Body of pancreas (tissue), 4 donors: Measurements from ENCODE around the gene TXNDC2. TPM values are rescaled to one million over a fixed set of nuclear protein-coding genes. Genes with fewer than 3 reads are reported as not detected.
"Not testable (repeated sequence)": the region's sequence is repeated elsewhere in the genome, so short reads cannot be mapped to it uniquely, and the experiment has no call there.

ENCODE experiments used
- ATAC-seq: fragments of 150-250 bp; one replicate; pipeline ENCODE4 v1.9.1; 2016
- DNase-seq, 4 donors: peaks; one replicate each; pipeline ENCODE4 v3.0.0-alpha.2; 2019
- H3K27ac ChIP-seq, 4 donors: fragments of 200-600 bp; sonication (generic); 1 replicate in 3 of 4; 2 replicates in 1 of 4; pipeline versions ENCODE4 v1.5.1 to v1.6.1; 2016 to 2019; ENCODE audit warnings: mild to moderate bottlenecking in 1 of 4, mixed read lengths in 1 of 4, moderate library complexity in 1 of 4
- H3K27me3 ChIP-seq, 2 donors: fragments of 200-600 bp; sonication (generic); one replicate each; pipeline ENCODE4 v1.6.0; 2016; ENCODE audit warnings: mild to moderate bottlenecking in 1 of 2
- H3K36me3 ChIP-seq, 2 donors: fragments of 200-600 bp; sonication (generic); replicated peaks in 1 of 2; 2 replicates each; pipeline ENCODE4 v1.5.1; 2016; ENCODE audit warnings: low read depth in 2 of 2; ENCODE audit not compliant: insufficient read depth in 1 of 2
- H3K4me1 ChIP-seq: fragments of 200-600 bp; sonication (generic); one replicate; pipeline ENCODE4 v1.6.0; 2016
- H3K4me3 ChIP-seq, 2 donors: fragments of 200-600 bp; sonication (generic); 1 replicate in 1 of 2; 2 replicates in 1 of 2; pipeline ENCODE4 v1.5.1; 2016 to 2019
- H3K9me3 ChIP-seq, 3 donors: fragments of 200-600 bp; sonication (generic); 1 replicate in 2 of 3; 2 replicates in 1 of 3; pipeline ENCODE4 v1.5.1; 2016
- CTCF ChIP-seq, 7 experiments: fragments of 450-650 bp in 4 of 7; fragments of 200-600 bp in 3 of 7; sonication (generic) in 3 of 7; IDR thresholded peaks; one replicate each; pipeline ENCODE4 v1.5.1; 2016 to 2019; ENCODE audit warnings: antibody characterized with exemption in 7 of 7
- POLR2A ChIP-seq, 3 donors: fragments of 450-650 bp; IDR thresholded peaks; one replicate each; pipeline ENCODE4 v1.6.1; 2016; ENCODE audit warnings: antibody characterized with exemption in 3 of 3, mild to moderate bottlenecking in 2 of 3
- WGBS, 2 donors: methylation state at CpG; one replicate each; pipeline ENCODE4 v1.1.5; 2017; 5-methylcytosine and 5-hydroxymethylcytosine counted together
- intact Hi-C: fragments of 100-400 bp; cut with DNase I; formaldehyde crosslinking; loops from one replicate; pipeline ENCODE4 v1.15.1; 2023
- total RNA-seq, 2 donors: library from RNA; depleted of rRNA; stranded (reverse); fragments of >200 nt; gene quantifications; one replicate each; pipeline ENCODE4 v1.1.0, GENCODE V29; 2016

Gene TXNDC2
- total RNA-seq, 2 donors from 2014 or later, result not detected

DNA sequence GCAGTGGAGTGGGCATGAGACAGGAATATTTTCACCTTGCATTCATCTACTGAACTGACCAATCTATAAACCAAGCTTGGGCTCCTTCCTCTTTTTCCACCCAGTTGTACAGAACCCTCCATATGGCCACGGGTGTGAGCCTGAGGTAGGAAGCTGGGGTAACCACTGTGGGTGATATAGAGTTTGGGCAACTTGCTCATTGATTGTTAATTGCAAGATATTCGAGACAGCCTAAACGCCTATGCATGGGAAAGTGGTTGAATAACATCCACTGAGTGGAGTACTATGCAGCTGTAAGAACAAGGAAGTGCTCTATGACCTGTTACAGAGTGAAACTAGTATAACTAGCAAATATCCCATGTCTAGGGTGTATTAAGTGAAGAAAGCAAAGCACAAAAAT, 20.7 kb downstream of the TXNDC2 start:
- DNase-seq (no peak), ATAC-seq (no peak)
- H3K4me1 ChIP-seq, result no peaks in the 10 kb centered on the region
- H3K27me3 ChIP-seq, result no peaks in the 10 kb centered on the region
- no peaks in the 10 kb centered on the region for H3K36me3 ChIP-seq
- TF ChIP-seq CTCF (IDR thresholded peaks at IDR 0.05) (no peak), POLR2A (IDR thresholded peaks at IDR 0.05) (no peak)
- H3K27ac ChIP-seq, result no peak overlapping the region
- intact Hi-C loops, result no loop called here
- no peaks in the 10 kb centered on the region for H3K9me3 ChIP-seq
- 61 to 70% methylated on average over 3 of the region's 3 CpGs for WGBS, 2 donors
- H3K4me3 ChIP-seq, result no peak overlapping the region

DNA sequence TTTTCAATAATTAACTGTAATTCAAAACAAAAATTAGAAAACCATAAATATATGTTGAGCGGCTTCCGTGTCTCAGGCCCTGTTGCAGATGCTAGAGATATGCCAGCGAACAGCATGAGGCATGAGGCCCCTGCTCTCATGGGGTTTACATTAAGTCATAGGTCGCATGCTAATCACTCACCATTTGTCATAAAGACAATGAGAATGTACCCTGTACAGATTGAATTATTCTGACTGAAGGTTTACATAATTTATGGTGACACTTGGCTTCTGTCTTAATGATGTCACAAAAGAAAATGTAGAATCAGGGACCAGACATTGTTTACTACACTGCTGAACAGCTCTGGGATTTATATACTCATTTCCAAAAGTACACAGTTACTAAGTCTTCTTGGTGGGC, 22.1 kb downstream of the TXNDC2 start:
- no peak for ATAC-seq
- no peaks in the 10 kb centered on the region for H3K27me3 ChIP-seq
- intact Hi-C loops, result no loop called here
- H3K4me1 ChIP-seq, result peaks cover 1% of the 10 kb centered on the region
- 86 to 90% methylated on average over 4 of the region's 4 CpGs for WGBS, 2 donors
- no peak overlapping the region for H3K4me3 ChIP-seq
- no peak for DNase-seq
- TF ChIP-seq CTCF (IDR thresholded peaks at IDR 0.05), result no peak
- TF ChIP-seq POLR2A (IDR thresholded peaks at IDR 0.05), result no peak
- H3K9me3 ChIP-seq, result no peaks in the 10 kb centered on the region
- no peaks in the 10 kb centered on the region for H3K36me3 ChIP-seq
- H3K27ac ChIP-seq, result no peak overlapping the region

DNA sequence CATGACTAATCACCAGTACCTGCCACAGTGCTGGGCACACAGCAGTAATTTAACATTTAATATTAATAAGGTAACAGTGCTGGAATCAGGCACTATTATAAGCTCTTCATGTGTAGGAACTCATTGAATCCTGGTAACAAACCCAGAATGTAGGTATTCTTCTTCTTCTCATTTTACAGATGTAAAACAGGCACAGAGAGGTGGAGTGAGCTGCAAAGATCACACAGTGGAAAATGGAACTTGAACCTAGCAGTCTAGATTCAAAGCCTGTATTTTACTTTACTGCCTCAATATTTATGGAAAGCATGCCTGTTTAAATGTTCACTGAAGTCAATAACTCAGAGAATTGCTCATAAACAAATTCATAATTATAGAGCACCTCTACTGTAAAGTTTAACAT, 24.3 kb downstream of the TXNDC2 start:
- Histone ChIP-seq H3K27me3 (no peaks in the 10 kb centered on the region), H3K27ac (no peak overlapping the region), H3K36me3 (no peaks in the 10 kb centered on the region), H3K9me3 (no peaks in the 10 kb centered on the region), H3K4me1 (peaks cover 5% of the 10 kb centered on the region), H3K4me3 (no peak overlapping the region)
- no peak for ATAC-seq
- TF ChIP-seq POLR2A (IDR thresholded peaks at IDR 0.05) (no peak), CTCF (IDR thresholded peaks at IDR 0.05) (no peak)
- DNase-seq, result no peak
- intact Hi-C loops, result no loop called here

DNA sequence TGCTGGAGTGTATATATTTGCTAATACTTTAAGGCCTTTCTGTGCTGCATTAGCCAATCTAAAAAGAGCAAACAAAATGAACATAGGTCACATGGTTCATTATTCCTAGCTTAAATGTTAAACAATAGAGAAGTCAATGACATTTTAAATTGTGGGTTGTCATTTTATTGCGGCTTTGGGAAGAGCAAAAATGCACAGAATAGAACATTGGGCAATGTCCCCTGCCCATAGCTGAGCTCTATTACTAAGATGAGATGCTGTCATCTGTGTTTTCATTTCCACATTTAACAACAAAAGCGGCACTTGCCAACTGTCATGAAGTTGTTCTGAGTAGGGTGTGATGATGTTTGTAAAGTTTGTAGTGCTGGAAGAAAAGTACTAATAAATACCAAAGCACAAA, 24.9 kb downstream of the TXNDC2 start:
- H3K9me3 ChIP-seq, result no peaks in the 10 kb centered on the region
- intact Hi-C loops, result no loop called here
- H3K4me1 ChIP-seq, result peaks cover 7% of the 10 kb centered on the region
- TF ChIP-seq CTCF (IDR thresholded peaks at IDR 0.05) (no peak), POLR2A (IDR thresholded peaks at IDR 0.05) (no peak)
- H3K4me3 ChIP-seq, result no peak overlapping the region
- ATAC-seq (no peak), DNase-seq (peak in 1 of 4 donors; percentile 18)
- H3K27ac ChIP-seq, result no peak overlapping the region
- WGBS, 2 donors, result 73 to 95% methylated on average over 2 of the region's 2 CpGs
- H3K36me3 ChIP-seq, result no peaks in the 10 kb centered on the region
- no peaks in the 10 kb centered on the region for H3K27me3 ChIP-seq

GRCh38 chr18:9911226-9911625, 25.5 kb downstream of the TXNDC2 start:
- H3K27ac ChIP-seq, result no peak overlapping the region
- no peaks in the 10 kb centered on the region for H3K27me3 ChIP-seq
- intact Hi-C loops, result no loop called here
- WGBS, 2 donors, result 83 to 86% methylated on average over 5 of the region's 5 CpGs
- H3K4me3 ChIP-seq, result no peak overlapping the region
- peaks cover 13% of the 10 kb centered on the region for H3K4me1 ChIP-seq
- no peaks in the 10 kb centered on the region for H3K36me3 ChIP-seq
- DNase-seq (no peak), ATAC-seq (no peak)
- H3K9me3 ChIP-seq, result no peaks in the 10 kb centered on the region
- TF ChIP-seq CTCF (IDR thresholded peaks at IDR 0.05) (no peak), POLR2A (IDR thresholded peaks at IDR 0.05) (no peak)

- H3K27me3 ChIP-seq, ATAC-seq, DNase-seq, H3K9me3 ChIP-seq, intact Hi-C loops, H3K36me3 ChIP-seq, H3K4me3 ChIP-seq, H3K27ac ChIP-seq: not testable (repeated sequence)
- 86 to 94% methylated on average over 1 of the region's 1 CpG for WGBS, 2 donors
- H3K4me1 ChIP-seq, result peaks cover 23% of the 10 kb centered on the region
Observed at GRCh38 chr18:9912285-9912684, 26.5 kb downstream of the TXNDC2 start.
